ENCODE results near the gene MSH2.
"Not testable (repeated sequence)": the region's sequence is repeated elsewhere in the genome, so short reads cannot be mapped to it uniquely, and the experiment has no call there.

MSH2 gene

DNA sequence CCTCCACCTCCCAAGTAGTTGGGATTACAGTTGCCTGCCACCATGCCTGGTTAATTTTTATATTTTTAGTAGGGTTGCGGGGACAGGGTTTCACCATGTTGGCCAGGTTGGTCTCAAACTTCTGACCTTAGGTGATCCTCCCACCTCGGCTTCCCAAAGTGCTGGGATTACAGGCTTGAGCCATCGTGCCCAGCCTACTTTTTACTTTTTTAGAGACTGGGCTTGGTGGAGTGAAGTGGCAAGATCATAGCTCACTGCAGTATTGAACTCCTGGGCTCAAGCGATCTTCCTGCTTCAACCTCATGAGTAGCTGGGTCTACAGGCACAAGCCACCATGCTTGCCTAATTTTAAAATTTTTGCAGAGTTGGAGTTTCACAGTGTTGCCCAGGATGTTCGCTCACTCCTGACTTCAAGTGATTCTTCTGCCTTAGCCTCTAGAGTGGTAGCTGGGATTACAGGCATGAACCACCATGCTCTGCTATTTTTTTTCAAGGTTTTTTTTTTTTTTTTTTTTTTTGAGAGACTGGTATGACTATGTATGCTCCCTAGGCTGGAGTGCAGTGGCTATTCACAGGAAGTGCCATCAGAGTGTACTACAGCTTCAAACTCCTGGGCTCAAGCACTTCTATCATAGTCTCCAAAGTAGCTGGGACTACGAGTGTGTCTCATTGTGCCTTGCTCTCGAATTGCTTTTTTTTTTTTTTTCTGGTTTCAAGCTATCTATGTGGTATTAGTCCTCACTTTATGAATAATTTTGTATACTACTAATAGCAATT, 11.9 kb downstream of the MSH2 start:
- no peak for DNase-seq

DNA sequence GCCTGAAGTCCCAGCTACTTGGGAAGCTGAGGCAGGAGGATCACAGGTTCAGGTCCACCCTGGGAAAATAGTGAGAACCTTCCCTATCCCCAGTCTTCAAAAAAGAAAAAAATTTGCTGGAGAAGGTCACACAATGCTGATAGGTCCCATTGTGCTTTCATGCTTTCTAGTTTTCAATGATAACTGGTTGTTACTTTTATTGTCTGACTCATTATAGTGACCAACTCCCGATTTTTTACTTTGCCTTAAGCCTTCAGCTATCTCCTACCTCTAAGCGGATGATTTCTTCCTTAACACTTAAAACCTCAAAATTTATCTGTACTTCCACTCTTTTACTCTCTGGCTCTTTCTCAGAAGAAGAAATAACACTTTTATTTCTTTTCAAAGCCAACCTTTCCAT, 17.3 kb downstream of the MSH2 start:
- DNase-seq, result no peak

DNA sequence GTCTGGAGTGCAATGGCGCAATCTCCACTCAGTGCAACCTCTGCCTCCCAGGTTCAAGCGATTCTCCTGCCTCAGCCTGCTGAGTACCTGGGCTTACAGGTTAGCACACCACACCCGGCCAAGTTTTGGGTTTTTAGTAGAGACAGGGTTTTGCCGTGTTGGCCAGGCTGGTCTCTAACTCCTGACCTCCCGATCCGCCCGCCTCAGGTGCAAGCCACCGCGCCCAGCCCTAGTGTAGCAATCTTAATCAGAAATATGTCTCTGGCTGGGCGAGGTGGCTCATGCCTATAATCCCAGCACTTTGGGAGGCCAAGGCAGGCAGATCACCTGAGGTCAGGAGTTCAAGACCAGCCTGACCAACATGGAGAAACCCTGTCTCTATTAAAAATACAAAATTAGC, 17.7 kb downstream of the MSH2 start:
- not testable (repeated sequence) for DNase-seq

DNA sequence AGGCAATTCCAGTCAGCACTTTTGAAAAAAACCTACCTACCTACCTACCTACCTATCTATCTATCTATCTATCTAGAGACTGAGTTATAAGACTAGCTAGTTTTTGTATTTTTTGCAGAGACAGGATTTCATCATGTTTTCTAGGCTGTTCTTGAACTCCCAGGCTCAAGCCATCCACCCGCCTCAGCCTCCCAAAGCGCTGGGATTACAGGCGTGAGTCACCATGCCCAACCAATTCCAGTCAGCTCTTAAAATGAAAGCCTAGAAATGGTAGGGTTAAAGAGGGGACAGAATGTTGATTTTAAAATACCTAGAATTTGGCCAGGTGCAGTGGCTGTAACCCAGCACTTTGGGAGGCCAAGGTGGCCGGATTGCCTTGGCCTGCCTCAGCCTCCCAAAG, 19.1 kb downstream of the MSH2 start:
- no peak for DNase-seq

DNA sequence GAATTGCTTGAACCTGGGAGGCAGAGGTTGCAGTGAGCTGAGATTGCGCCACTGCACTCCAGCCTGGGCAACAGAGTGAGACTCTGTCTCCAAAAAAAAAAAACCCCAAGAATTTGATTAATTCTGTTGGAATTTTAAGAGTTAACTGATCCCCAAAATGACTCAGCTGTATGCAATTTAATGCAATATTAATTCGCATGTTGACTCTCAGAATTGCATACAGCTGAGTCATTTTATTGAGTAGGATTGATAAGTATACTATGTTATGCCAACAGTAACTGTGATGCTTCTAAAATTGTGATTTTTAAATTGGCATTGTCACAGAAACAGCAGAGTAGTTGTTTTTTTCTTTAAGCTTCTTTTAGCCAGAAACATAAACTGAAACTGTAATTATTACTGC, 19.6 kb downstream of the MSH2 start:
- DNase-seq, result no peak

DNA sequence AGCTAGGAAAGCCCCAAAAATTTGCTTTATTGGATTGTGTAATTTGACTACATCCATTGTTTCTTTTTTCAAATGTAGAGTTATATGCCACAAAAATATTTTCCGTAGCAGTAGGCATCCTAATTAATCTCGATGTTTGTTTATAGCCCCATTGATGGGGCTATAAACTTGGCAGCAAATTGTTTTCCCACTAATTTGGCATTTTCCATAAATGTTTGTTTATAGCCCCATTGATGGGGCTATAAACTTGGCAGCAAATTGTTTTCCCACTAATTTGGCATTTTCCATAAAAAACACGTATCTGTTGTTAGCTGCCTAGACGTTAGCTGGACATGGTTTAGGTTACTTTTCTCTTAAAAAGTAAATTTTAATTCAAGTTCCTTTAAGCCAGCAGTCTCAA, 23.8 kb downstream of the MSH2 start:
- no peak for DNase-seq

DNA sequence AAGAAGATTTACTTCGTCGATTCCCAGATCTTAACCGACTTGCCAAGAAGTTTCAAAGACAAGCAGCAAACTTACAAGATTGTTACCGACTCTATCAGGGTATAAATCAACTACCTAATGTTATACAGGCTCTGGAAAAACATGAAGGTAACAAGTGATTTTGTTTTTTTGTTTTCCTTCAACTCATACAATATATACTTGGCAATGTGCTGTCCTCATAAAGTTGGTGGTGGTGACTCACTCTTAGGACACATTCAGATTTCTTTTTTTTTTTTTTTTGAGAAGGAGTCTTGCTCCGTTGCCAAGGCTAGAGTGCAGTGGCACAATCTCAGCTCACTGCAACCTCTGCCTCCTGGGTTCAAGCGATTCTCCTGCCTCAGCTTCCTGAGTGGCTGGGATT, 26.8 kb downstream of the MSH2 start:
- DNase-seq, result no peak

DNA sequence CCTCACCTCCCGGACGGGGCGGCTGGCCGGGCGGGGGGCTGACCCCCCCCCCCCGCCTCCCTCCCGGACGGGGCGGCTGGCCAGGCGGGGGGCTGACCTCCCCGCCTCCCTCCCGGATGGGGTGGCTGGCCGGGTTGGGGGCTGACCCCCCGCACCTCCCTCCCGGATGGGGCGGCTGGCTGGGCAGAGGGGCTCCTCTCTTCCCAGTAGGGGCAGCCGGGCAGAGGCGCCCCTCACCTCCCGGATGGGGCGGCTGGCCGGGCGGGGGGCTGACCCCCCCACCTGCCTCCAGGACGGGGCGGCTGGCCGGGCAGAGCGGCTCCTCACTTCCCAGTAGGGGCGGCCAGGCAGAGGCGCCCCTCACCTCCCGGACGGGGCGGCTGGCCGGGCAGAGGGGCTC, 30.1 kb downstream of the MSH2 start:
- DNase-seq, result not testable (repeated sequence)

DNA sequence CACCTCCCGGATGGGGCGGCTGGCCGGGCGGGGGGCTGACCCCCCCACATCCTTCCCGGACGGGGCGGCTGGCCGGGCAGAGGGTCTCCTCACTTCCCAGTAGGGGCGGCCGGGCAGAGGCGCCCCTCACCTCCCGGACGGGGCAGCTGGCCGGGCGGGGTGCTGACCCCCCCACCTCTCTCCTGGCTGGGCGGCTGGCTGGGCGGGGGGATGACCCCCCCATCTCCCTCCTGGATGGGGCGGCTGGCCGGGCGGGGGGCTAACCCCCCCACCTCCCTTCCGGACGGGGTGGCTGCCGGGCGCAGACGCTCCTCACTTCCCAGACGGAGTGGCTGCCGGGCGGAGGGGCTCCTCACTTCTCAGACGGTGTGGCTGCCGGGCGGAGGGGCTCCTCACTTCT, 30.5 kb downstream of the MSH2 start:
- DNase-seq, result not testable (repeated sequence)

DNA sequence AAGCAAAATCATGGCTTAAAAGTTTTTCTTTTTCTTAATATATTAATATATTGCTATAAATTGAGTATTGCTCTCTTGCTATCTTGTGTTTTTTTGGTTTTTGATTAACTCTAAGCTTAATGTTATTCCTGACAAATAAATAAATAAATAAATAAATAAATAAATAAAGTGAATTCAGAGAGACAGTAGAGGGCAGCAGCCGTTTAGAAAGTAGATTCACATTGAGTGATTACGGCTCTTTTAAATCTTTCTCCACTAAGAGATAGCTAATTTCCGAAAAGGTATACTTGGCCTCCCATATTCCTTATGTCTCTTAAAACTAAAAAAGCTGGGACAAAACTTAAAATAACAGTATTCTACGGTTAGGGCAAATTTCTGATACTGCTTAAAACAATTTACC, 34.3 kb downstream of the MSH2 start:
- no peak for DNase-seq

DNA sequence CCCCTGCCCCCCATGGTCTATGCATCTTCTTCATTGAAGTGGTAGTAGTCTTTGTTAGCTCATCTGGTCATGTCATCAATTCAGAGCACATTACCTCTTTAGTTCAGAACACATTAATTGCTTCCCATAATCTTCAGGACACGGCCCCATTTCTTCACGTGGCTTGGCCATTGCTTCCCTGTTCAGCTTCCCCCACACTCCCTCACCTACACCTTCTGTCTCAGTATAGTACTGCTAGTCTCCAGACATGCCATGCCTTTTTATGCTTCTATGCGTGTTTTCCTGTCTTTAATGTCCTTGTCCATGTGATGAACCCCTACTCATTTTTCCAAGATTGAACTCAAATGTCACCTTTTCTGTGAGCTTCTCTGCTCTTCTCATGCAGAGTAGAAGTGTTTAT, 35.1 kb downstream of the MSH2 start:
- DNase-seq, result no peak

DNA sequence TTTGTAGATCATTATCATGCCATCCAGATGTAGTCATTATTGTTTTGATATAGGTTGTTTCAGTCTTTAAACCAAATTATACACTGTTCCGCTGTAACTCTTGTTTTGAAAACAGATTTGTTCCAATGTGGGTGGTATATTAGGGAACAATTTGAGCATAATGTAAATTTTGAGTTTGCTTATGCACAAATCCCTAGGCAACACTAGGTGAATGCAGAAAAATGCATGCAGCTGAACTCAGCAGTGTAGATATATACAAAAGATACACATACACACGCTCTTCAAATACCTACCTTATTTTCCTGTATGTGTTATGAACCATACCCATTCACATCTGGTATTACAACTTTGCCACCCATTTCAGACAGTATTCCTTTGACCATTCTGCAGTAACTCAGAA, 35.8 kb downstream of the MSH2 start:
- DNase-seq, result no peak

DNA sequence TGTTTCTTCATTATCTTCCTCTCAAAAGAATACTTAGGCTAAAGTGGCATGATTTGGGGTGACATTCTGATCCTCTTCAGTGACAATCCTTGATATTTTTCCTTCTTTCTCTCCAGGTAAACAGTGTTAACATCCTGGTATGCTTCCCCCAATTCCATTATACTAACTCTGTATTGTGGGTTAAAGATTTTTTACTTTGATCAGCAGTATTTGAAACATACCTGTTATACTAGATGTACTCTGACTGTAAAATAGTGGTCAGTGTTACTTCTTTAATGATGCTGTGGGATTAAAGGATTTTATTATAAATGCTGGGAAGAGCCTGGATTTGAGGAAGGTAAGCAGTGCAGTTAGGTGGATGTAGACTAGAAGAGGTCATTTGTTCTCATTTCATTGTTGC, 48.8 kb downstream of the MSH2 start:
- DNase-seq, result no peak

DNA sequence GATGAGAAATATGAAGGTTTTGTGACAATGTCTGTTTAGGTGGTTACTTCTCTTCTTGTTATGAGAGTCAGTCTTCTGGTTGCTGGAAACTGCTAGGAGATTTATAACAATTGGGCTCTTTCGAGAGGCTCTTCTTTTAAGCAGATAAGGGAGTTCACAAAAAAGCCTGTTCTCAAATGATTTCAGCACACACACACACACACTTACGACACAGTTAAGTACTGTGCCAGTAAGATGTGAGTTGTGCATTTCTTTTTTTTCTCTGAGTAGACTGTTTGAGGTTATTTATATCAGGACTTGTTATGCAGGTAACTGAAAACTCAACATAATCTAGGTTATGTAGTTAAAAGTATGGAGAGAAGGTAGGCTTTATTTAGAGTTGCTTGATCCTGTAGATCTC, 49.8 kb downstream of the MSH2 start:
- no peak for DNase-seq

DNA sequence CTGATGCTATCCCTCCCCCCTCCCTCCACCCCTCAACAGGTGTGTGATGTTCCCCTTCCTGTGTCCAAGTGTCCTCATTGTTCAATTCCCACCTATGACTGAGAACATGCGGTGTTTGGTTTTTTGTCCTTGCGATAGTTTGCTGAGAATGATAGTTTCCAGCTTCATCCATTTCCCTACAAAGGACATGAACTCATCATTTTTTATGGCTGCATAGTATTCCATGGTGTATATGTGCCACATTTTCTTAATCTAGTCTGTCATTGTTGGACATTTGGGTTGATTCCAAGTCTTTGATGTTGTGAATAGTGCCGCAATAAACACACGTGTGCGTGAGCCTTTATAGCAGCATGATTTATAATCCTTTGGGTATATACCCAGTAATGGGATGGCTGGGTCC, 51.9 kb downstream of the MSH2 start:
- not testable (repeated sequence) for DNase-seq

DNA sequence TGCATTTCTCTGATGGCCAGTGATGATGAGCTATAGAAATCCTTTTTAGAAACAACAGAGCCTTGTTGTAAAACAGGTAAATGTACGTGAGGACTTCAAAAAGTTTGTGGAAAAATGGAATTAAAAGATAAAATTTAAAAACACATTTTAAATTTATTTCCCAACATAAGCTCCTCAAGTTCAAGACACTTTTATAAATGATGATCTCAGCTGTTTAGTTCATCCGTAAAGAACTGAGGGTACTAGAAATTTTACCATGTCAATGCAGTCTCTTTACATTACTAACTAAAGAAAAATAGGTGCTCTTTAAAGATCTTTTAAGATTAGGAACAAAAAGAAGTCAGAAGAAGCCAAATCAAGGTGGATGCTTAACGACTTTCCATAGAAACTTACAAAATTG, 52.5 kb downstream of the MSH2 start:
- no peak for DNase-seq

DNA sequence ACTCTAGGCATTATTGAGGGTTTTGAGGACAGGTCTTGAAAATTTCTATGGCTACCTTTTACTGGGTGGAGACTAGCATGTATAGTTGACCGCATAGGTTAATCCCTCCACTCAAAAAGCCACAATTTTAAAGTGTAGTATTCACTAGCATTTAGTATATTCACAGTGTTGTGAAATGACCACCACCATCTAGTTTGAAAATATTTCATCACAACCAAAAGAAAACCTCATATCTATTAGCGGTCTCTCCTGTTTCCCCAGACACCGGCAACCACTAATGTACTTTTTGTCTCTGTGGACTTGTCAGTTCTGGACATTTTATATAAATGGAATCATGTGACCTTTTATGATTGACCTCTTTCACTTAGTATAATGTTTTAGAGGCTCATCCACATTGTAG, 53.9 kb downstream of the MSH2 start:
- no peak for DNase-seq

DNA sequence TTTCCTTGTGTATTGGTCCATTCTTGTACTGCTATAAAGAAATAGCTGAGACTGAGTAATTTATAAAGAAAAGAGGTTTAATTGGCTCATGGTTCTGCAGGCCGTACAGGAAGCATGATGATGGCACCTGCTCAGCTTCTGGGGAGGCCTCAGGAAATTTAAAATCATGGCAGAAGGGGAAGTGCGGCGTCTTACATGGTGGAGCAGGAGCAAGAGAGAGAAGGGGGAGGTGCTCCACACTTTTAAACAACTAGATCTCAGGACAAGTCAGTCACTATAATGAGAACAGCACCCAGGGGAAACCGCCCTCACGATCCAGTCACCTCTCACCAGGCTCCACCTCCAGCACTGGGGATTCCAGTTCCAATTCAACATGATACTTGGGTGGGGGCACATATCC, 54.3 kb downstream of the MSH2 start:
- no peak for DNase-seq

DNA sequence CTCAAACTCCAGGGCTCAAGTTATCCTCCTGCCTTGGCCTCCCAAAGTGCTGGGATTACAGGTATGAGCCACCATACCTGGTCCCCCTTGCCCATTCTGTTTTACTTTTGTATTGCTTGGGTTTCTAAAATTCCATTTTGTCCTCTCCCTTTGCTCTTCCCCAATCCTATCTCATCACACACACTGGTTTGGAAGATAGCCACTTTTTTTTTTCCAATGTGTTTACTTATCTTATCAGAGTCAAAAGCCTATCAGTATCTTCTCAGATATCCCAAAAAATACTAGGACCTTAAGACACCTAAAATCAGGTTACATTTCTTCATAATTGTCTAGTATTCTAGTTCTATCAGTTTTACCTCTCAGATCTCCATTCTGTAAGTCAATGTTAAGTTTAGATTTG, 56.1 kb downstream of the MSH2 start:
- no peak for DNase-seq

DNA sequence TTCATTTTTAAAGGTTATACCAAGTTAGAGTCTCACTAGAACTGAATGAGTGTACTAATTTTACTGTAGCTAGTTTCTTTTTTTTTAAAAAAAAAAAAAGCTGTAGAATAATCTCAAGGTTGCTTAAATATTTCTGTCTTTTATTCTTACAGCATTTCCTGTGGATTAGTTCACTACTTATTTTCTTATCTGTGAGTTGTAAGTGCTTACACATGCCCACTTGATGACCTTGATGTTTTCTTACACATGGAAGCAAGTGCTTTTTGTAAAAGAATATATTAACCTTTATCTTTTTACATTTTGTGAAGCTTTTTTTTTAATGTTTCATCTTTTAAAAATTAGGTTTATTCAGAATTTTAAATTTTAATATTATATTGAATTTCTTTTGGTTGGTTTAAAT, 57.8 kb downstream of the MSH2 start:
- no peak for DNase-seq

DNA sequence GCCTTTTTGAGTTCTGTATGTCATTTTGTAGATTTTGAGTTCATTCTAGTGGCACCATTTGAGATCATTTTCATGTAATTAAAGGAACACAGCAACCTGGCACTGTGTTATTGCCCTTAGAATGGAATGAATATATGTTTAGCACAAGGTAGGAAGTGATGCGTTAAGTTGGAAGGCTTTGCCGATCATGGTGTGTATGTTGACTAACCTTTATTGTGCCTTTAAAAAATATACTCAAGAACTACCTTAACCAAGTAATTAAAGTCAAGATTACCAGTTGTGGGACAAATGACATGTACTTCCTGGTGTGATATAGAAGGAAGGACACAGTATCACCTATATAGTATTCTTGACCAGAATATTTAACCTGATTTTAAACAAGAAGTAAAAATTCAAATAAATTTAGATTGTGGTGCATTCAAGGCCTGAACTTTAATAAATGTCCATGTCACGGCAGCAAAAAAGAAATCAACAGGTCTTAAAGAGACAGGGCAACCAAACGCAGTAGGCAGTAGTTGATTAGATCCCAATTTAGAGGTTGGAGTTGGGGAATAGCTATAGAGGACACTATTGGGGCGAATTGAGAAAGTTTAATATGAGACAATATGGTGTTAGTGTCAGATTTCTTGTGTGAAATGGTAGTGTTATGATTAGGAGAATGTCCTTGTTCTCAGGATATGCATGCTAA, 68.6 kb downstream of the MSH2 start:
- no peak for DNase-seq

DNA sequence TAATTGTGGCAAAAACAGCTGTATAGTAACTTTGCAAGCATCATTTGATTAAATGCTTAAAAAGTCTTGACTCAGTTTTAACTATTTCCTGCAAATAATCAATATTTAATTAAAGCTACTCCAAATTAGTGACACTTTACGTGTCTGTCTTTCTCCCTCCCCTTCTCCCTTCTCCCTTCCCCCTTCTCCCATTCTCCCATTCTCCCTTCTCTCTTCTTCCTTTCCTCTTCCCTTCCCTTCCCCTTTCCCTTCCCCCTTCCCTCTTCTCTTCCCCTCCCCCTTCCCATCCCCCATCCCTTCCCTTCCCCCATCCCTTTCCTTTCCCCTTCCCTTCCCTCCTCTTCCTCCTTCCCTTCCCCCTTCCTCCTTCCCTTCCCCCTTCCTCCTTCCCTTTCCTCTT, 76.9 kb downstream of the MSH2 start:
- DNase-seq, result no peak

DNA sequence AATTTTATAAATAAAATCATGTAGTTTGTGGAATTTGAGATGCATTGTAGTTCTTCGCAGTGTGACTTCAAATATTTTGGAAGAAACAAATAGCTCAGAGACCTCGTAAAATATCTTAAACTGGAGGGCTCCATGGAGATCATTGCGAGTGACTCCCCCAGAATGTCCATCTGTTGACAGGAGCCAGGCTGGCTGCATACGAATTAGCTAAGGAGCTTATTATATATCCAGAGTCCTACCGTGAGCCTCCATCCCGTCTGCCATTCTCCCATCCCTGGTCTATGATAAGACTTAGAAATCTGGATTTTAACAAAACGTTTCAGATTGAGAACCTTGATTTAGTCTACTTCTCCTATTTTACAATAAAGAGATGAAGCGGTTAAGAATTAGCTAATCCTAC, 80.2 kb downstream of the MSH2 start:
- no peak for DNase-seq

DNA sequence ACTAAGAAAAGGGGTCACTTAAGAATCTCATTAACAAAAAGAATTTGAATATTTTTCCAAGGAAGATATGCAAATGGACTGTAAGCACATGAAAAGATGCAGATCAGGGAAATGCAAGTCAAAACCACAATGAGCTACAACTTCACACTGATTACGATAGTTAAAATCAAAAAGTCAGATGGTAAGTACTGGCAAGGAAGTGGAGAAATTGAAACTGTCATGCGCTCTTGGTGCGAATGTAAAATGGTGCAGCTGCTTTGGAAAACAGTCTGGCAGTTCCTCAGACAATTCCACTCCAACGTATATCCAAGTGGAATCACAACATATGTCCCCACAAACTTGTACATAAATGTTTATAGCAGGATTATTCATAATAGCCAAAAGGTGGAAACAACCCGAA, 81.4 kb downstream of the MSH2 start:
- DNase-seq, result no peak

DNA sequence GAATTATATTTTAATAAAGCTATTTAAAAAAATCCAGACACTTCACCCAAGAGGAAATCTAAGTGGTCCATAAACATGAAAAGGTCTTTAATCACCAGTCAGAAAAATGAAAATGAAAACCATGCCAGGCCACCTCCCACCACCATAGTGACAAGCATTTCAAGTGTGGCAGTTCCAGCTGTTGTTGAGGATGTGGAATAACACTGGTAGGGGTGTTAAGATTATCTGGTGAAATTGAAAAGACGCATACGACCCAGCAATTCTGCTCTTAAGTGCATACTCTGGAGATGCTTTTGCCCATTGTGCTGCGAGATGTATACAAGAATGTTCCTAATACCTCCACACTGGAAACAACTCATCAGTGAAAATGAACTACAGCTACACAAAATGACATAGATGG, 82.2 kb downstream of the MSH2 start:
- DNase-seq, result no peak
